Measurements from ENCODE around the gene ELAPOR2.
A peak's percentile ranks its signal among the peaks of the same experiment; 100 is the strongest.
"Not testable (repeated sequence)": the region's sequence is repeated elsewhere in the genome, so short reads cannot be mapped to it uniquely, and the experiment has no call there.

The ELAPOR2 gene

DNA sequence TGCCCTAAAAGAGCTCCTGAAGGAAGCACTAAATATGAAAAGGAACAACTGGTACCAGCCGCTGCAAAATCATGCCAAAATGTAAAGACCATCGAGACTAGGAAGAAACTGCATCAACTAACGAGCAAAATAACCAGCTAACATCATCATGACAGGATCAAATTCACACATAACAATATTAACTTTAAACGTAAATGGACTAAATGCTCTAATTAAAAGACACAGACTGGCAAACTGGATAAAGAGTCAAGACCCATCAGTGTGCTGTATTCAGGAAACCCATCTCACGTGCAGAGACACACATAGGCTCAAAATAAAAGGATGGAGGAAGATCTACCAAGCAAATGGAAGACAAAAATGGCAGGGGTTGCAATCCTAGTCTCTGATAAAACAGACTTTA lies 17.9 kb downstream of the ELAPOR2 start:
- DNase-seq, ATAC-seq: not testable (repeated sequence)

- DNase-seq: peak; percentile 7
- not testable (repeated sequence) for ATAC-seq
These were observed 19.7 kb downstream of the ELAPOR2 start for GRCh38 chr7:87039691-87040299.

GRCh38 chr7:87038993-87039690 lies 20.3 kb downstream of the ELAPOR2 start:
- ATAC-seq (no peak), DNase-seq (no peak)

DNA sequence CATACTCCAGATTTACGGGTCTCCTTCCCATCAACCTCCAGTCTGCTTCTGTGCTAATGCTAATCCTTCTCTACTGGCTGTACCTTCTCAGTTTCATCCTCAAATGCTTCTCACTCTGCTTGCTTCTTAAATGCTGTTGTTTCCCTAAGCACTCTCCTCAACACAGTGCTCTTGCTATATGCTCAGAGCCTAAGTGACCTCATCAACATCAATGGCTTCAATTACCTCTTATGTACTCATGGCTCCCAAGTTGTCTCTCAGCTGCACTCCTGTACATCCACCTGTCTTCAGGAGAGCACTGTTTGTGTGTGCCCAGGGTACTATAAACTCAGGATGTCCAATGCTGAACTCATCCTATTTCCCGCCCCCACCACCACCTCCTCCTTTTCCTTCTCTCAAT lies 22.5 kb downstream of the ELAPOR2 start:
- ATAC-seq: no peak
- no peak for DNase-seq

DNA sequence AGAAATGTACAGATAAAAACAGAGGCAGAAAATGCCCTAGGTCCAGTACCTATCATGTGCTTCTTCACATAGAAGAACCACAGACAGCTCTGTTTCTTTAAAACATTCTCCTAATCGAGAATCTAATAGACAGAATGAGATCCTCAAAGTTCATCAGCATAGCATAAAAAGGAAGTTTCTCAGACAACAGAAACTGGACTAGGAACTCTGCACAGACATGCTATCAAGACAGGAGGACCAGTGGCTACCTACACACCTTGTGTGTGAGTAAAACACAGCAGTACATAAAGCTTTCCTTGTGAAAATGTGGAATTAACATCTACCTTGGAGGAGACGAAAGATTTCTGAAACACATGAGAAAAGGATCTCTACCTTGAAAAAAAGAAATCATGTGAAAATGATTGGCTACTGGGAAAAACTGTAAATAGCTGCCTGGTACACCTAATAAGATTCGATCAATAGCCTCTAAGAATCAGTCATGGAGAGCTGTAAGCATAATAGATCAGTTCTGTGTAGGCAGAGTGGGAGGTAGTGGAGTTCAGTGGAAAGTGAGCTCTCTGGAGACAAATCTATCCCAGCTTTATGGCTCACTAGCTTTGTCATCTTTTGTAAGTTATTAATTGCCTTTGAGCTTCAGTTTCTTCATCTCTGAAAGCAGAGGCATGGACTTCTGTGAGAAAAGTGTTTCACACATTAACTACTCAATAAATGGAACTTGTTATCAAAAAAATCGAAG lies 26.7 kb downstream of the ELAPOR2 start:
- DNase-seq (no peak), ATAC-seq (no peak)

- DNase-seq: no peak
- ATAC-seq: no peak
These were observed 30.4 kb downstream of the ELAPOR2 start for GRCh38 chr7:87029078-87029477.

DNA sequence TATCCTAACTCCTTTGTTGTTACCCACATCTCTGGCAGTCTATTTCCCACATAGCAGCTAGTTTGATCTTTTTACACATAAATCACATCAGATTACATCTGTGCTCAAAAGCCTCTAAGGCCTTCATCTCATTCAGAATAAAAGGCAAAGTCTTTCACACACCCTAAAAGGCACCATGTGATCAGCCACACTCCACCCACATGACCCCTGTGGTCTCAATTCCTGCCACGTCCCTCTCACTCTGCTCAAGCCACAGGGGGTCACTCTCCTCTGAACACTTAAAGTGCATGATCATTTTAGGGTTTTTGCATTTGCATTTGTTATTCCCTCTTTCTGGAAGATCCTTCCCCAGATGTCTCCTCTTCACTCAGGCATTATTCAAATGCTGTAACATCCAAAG lies 30.8 kb downstream of the ELAPOR2 start:
- DNase-seq (no peak), ATAC-seq (no peak)

GRCh38 chr7:87027900-87028299 lies 31.6 kb downstream of the ELAPOR2 start:
- ATAC-seq: no peak
- no peak for DNase-seq

- DNase-seq: no peak
- no peak for ATAC-seq
These were observed 38.2 kb downstream of the ELAPOR2 start for GRCh38 chr7:87021285-87021684.

DNA sequence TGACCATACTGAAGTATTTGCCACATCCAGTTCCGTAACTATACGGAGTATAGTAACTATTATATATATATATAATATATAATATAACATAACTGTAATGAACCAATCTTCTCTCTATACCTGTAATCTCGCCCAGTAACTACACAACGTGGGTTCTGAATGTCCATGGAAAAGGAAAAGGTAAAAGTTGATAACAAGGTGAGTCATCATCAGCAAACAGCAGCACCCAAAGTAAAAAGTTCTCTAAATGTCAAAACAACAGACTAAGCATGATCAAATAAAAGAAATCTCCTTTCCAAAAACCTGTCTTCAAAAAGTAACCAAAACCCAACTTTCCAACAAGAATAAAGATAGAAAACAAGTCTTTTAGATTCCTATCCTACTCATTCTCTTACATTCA lies 42.8 kb downstream of the ELAPOR2 start:
- ATAC-seq: no peak

DNA sequence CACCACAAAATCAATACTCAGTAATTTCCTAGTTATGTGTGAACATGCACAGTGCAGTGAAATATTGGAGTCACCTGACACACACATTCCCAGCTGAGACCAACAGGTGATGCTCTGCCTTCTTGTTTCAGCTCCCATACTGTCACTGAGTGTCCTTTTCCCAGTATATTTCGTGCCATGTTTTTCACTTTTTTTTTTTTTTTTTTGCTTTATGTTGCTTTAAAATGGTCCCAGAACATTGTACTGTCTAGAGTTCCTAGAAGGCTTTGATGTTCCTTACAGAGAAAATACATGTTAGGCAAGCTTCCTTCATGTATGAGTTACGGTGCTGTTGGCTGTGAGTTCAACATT lies 45.6 kb downstream of the ELAPOR2 start:
- no peak for ATAC-seq

More for the DNA sequence above, 42.8 kb downstream of the ELAPOR2 start:
- no peak for DNase-seq

DNA sequence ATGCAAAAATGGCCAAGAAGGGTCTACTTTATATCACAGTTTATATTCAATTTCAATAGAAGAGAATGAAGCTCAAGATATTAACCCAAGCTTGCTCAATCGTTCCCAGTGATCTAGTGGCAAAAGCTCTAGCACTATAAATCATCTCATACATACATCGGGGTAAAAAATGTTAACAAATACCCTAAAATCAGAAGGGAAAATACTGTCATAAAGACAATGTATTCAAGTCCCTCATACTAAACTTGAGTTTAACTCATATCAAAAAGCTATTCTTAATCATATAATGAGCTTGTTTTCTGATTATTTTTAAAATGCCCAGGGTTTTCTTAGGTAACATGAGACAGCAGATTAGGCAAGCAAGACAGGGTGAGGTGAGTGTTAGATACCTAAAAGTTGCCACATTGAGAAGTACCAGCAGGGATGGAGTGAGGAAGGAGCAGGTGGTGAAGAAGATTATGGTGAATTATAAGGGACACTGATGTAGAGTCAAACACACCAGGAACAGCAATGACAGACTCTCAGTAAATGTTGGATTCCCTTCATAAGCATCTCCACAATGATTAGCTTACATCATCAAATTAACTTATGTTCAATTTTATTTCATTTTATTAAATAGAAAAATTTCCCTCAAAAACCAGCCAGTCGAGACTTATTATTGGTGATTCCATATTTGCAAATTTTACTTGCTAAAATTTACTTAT lies 46.2 kb downstream of the ELAPOR2 start:
- ATAC-seq (no peak), DNase-seq (no peak)

More for the DNA sequence above, 45.6 kb downstream of the ELAPOR2 start:
- DNase-seq: no peak
